ENCODE measurements around the gene ZNF280A. TPM values are rescaled to one million over a fixed set of nuclear protein-coding genes. Genes with fewer than 3 reads are reported as not detected.
A peak's percentile ranks its signal among the peaks of the same experiment; 100 is the strongest.
"Not testable (repeated sequence)": the region's sequence is repeated elsewhere in the genome, so short reads cannot be mapped to it uniquely, and the experiment has no call there.

ZNF280A gene
- total and polyA plus RNA-seq, 5 experiments from 2014 or later: not detected

DNA sequence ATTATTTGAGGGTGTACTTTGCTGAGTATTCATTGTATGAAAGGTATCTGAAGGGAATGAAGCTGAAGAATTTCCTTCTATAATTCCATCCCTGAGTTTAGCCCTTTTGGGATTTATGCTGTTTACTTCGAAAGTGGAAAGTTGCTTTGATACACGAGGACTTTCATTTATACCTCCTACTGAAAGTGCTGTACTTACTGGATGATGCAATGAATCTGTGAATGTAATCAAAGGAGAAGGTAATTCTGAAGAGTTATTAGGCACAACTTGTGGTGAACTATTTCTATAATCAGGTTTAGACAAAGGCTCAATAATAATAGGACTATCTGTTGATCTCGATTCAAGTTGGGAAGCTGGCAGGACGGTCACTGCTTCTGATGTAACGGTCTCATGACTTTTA, 31.3 kb downstream of the ZNF280A start:
- Mint-ChIP-seq H3K27ac (no peak overlapping the region), H3K4me1 (peaks cover 0 to 2% (median 0%) of the 10 kb centered on the region in 4 donors), H3K36me3 (peaks cover 5 to 67% (median 24%) of the 10 kb centered on the region in 3 donors), H3K27me3 (no peaks in the 10 kb centered on the region), H3K9me3 (no peaks in the 10 kb centered on the region), H3K4me3 (no peak overlapping the region)
- POLR2A ChIA-PET: interaction anchor here (0.5 to 0.6 kb wide), 2 partner anchors 14 to 41 kb away, joined by 3 to 4 read pairs; no protein-coding TSS in a partner anchor
- DNase-seq (no peak), ATAC-seq (no peak)

DNA sequence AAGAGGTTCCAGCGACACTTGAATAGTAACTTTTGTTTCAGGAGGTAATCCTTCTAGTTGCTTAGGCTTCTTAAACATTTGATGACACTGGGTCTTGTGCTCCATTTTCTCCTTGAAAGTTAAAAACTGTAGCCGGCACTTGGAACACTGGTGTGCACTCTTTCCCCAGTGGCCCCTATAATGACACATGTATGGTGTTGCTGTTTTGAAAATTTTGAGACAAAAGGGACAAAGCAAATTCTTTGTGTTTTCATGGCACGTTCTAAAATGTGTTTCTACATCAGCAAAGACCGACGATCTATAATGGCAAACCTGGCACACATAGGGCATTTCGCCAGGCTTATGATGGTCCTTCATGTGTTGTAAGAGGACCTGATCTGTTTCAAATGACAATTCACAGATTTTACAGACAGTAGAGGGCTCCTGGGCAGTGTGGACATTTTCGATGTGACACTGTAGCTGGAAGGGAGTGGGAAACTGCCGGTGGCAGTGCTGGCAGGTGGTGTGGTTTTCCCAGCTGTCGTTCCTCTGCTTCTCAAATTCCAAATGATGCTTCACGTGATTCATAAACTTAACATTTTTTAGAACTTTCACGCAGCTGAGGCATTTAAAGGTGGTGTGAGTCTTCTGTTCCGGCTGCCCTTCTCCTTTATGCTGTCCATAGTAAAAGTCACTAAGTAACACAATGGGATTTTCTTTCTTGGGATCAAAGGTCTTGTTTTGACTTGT, 32.0 kb downstream of the ZNF280A start:
- H3K27me3 Mint-ChIP-seq: no peaks in the 10 kb centered on the region
- no peak overlapping the region for H3K4me3 Mint-ChIP-seq
- H3K36me3 Mint-ChIP-seq: peaks cover 5 to 60% (median 18%) of the 10 kb centered on the region in 3 donors
- ATAC-seq: no peak
- H3K9me3 Mint-ChIP-seq: no peaks in the 10 kb centered on the region
- peaks cover 0 to 2% (median 0%) of the 10 kb centered on the region in 4 donors for H3K4me1 Mint-ChIP-seq
- no peak for DNase-seq
- H3K27ac Mint-ChIP-seq: peak overlapping the region in 2 of 10 donors; percentile 18 to 48
- POLR2A ChIA-PET: interaction anchor here (0.5 kb wide), 1 partner anchor 13 kb away, joined by 3 read pairs; no protein-coding TSS in a partner anchor

DNA sequence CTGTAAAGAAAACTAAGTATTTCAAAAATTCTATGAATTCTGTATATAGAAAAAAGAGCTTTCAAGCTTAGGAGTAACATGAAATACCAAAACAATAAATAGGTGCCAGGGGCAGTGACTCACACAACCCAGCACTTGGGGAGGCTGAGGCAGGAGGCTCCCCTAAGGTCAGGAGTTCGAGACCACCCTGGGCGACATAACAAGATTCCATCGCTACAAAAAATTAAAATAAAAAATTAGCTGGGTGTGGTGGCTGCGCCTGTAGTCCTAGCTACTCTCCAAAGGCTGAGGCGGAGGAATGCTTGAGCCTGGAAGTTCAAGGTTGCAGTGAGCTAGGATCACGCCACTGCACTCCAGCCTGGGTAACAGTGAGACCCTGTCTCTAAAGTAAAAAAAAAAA, 33.0 kb downstream of the ZNF280A start:
- H3K27me3 Mint-ChIP-seq: no peaks in the 10 kb centered on the region
- H3K9me3 Mint-ChIP-seq: no peaks in the 10 kb centered on the region
- POLR2A ChIA-PET: no interaction called here

DNA sequence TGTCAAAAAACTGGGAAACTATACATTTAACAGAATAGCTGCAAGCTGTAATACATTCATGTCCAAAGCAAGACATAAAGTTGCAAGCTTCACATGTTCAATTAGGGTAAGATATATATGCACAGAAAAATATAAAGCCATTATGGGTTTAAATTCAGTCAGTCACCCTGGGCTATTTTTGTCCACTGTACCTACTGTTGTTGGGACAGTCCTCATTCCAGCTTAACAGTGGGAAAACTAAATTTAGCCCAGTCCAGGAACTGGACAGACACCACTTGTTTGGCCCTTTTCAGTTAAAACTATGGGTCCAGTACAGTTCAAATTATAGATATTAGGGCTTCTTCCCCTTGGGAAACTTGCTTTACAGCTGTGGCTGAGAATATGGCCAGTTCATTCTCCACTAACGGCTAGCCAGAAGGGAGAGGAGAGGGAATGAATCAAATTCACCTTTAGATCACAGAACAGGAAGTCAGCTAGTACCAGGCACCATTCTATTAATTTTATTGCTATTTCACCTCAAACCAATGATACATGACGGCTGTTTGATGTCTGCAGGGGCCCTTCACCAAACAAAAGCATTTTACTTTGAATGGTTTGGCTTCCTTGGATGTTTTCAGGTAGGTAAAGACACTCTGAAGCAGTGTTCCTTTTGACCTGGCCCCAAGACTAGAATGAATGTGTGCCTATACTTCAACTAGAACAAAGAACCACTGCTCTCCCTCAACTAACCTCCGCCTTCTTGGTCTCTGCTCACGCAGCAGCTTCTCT, 33.8 kb downstream of the ZNF280A start:
- H3K4me1 Mint-ChIP-seq: peaks cover 0 to 2% (median 0%) of the 10 kb centered on the region in 4 donors
- no peaks in the 10 kb centered on the region for H3K9me3 Mint-ChIP-seq
- no peak overlapping the region for H3K4me3 Mint-ChIP-seq
- DNase-seq (no peak), ATAC-seq (no peak)
- peak overlapping the region in 1 of 10 donors; percentile 63 for H3K27ac Mint-ChIP-seq
- H3K36me3 Mint-ChIP-seq: peaks cover 5 to 49% (median 17%) of the 10 kb centered on the region in 3 donors
- POLR2A ChIA-PET: no interaction called here
- no peaks in the 10 kb centered on the region for H3K27me3 Mint-ChIP-seq

More for the DNA sequence above, 33.0 kb downstream of the ZNF280A start:
- no peak for DNase-seq
- H3K27ac Mint-ChIP-seq: no peak overlapping the region
- peaks cover 5 to 54% (median 17%) of the 10 kb centered on the region in 3 donors for H3K36me3 Mint-ChIP-seq
- H3K4me1 Mint-ChIP-seq: peaks cover 0 to 2% (median 0%) of the 10 kb centered on the region in 4 donors
- no peak for ATAC-seq
- H3K4me3 Mint-ChIP-seq: no peak overlapping the region

DNA sequence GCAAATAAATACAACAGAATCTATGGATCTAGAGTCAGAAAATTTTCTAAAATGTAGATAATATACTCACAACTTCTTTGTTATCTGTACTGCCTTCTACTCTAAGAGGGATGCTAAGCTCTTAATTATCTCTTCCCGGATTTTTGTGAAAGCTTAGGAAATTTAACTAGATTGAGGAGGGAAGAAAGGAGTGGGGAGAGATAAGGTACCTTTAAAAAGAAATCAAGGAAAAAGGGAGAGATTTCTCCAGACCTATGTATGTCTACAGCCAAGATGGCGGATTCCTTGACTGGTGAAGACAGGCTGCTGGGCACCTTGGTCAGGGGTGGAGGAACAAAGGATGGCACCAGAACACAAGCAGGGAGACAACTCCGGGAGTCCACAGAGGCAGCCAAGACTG, 34.5 kb downstream of the ZNF280A start:
- ATAC-seq (no peak), DNase-seq (no peak)
- H3K4me3 Mint-ChIP-seq: no peak overlapping the region
- POLR2A ChIA-PET: no interaction called here
- H3K36me3 Mint-ChIP-seq: peaks cover 5 to 41% (median 17%) of the 10 kb centered on the region in 3 donors
- no peaks in the 10 kb centered on the region for H3K27me3 Mint-ChIP-seq
- peaks cover 0 to 2% (median 0%) of the 10 kb centered on the region in 4 donors for H3K4me1 Mint-ChIP-seq
- no peaks in the 10 kb centered on the region for H3K9me3 Mint-ChIP-seq
- H3K27ac Mint-ChIP-seq: peak overlapping the region in 1 of 10 donors; percentile 63

DNA sequence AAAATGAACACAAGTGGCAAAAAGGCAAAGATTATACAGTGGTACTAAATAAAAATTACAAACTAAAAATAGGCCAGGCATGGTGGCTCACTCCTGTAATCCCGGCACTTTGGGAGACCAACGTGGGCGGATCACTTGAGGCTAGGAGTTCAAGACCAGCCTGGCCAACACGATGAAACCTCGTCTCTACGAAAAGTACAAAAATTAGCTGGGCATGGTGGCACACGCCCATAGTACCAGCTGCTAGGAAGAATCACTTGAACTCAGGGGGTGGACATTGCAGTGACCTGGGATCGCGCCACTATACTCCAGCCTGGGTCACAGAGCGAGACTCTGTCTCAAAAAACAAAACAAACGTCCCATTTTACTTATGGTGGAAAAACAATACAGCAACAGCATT, 36.0 kb downstream of the ZNF280A start:
- Mint-ChIP-seq H3K4me1 (peaks cover 0 to 2% (median 0%) of the 10 kb centered on the region in 4 donors), H3K9me3 (no peaks in the 10 kb centered on the region), H3K36me3 (peaks cover 5 to 35% (median 17%) of the 10 kb centered on the region in 3 donors), H3K27me3 (no peaks in the 10 kb centered on the region), H3K4me3 (no peak overlapping the region), H3K27ac (no peak overlapping the region)
- DNase-seq: no peak
- no peak for ATAC-seq
- POLR2A ChIA-PET: no interaction called here

DNA sequence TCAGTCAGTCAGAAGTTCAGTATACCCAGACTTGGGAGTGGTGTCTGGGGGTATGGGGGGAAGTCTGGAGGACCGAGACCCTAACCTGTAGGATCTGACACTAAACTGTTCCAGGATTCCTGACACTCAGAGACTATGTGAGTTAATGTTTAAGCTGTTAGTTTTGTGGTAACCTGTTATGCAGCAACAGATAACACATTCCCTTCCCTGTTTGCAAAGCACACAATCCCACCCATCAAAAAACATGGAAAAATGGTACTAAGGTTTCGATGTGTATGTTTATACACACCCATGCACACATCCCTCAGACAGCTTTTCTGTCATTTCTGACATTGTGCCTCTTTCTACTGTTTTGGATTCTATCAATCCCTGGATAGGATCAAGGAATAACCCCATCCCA, 39.1 kb downstream of the ZNF280A start:
- no peak for DNase-seq
- Mint-ChIP-seq H3K9me3 (no peaks in the 10 kb centered on the region), H3K36me3 (peaks cover 5 to 14% (median 7%) of the 10 kb centered on the region in 3 donors), H3K4me1 (peaks cover 0 to 2% (median 0%) of the 10 kb centered on the region in 4 donors), H3K27me3 (no peaks in the 10 kb centered on the region), H3K27ac (no peak overlapping the region), H3K4me3 (no peak overlapping the region)
- POLR2A ChIA-PET: no interaction called here
- no peak for ATAC-seq

DNA sequence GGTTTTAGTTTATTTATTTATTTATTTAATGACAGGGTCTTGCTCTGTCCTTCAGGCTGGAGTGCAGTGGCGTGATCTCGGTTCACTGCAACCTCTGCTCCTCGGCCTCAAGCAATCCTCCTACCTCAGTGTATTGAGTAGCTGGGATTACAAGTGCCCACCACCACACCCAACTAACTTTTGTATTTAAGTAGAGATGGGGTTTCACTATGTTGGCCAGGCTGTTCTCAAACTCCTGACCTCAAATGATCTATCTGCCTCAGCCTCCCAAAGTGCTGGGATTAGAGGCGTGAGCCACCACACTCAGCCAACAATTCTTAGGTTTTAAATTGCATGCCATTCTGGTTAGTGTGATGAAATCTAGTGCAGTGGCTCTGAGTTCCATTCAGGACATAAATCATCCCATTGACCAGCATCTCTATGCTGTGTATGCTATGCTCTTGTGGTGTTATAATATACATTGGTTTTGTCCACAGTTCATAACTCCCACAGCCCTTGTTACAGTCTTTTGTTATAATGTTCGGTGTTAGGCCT, 40.0 kb downstream of the ZNF280A start:
- Mint-ChIP-seq H3K4me3 (no peak overlapping the region), H3K36me3 (peaks cover 0 to 6% (median 5%) of the 10 kb centered on the region in 3 donors), H3K9me3 (no peaks in the 10 kb centered on the region), H3K27me3 (no peaks in the 10 kb centered on the region), H3K27ac (no peak overlapping the region), H3K4me1 (no peaks in the 10 kb centered on the region)
- POLR2A ChIA-PET: no interaction called here
- ATAC-seq: no peak
- DNase-seq: no peak

DNA sequence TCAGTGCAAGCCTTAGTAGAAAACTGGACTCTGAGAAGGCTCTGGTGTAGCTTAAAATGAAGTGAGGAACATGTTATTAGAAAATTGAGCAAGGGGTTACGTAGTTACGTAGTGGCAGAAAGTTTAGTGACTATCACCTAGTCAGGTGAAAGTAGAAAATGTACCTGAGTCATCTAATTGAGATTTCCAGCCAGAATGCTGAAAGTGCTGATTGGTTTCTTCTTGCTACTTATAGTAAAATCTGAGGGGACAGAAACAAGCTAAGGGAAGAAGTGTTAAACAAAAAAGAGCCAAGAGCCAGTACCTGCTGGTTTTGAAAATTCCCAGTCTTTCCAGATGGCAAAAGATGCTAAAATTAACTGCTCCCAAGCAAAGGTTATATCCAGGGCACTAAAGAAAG, 41.0 kb downstream of the ZNF280A start:
- POLR2A ChIA-PET: no interaction called here
- H3K27ac Mint-ChIP-seq: no peak overlapping the region
- H3K4me1 Mint-ChIP-seq: no peaks in the 10 kb centered on the region
- no peak overlapping the region for H3K4me3 Mint-ChIP-seq
- ATAC-seq (no peak), DNase-seq (no peak)
- H3K9me3 Mint-ChIP-seq: no peaks in the 10 kb centered on the region
- no peaks in the 10 kb centered on the region for H3K36me3 Mint-ChIP-seq
- H3K27me3 Mint-ChIP-seq: no peaks in the 10 kb centered on the region

DNA sequence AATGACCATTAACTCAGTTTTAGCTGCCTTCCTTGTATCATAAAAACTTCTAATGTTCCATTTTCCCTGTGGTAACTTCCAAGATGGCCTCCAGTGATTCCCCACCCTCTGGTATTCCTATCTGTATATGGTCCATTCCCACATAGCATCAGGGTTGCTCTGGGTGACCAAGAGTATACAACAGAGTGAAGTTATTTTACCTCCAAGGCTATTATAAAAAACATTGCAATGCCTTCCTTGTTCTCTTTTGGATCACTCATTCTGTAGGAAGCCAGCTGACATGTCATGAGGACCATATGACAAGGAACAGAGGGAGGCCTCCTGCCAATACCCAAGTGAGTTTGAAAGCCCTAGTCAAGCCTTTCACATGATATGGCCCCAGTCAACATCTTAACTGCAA, 41.6 kb downstream of the ZNF280A start:
- Mint-ChIP-seq H3K27ac (no peak overlapping the region), H3K9me3 (no peaks in the 10 kb centered on the region), H3K27me3 (no peaks in the 10 kb centered on the region), H3K4me1 (no peaks in the 10 kb centered on the region), H3K4me3 (no peak overlapping the region), H3K36me3 (no peaks in the 10 kb centered on the region)
- POLR2A ChIA-PET: no interaction called here
- ATAC-seq: no peak
- DNase-seq: no peak

DNA sequence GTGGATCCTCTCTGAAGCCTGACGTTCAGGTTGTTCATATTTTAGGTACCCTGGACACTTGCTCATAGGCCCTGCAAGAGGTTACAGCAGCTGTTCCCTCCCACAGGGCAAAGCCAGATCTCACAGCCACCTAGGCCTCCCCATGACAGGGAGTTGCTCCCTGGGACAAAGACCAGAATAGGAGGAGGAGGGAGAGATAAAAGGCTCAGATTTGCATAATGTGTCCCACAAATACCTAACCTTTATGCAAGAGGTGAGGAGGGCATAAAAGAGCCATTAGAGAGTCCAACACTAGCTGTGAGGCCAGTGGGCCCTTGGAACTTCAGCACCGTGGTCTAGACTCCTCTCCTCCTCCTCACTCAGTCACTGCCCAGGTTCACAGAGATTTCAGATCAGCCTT, 45.3 kb downstream of the ZNF280A start:
- Mint-ChIP-seq H3K27me3 (peaks cover 0 to 10% (median 2%) of the 10 kb centered on the region in 5 donors), H3K27ac (no peak overlapping the region), H3K4me1 (no peaks in the 10 kb centered on the region), H3K4me3 (no peak overlapping the region), H3K9me3 (peaks cover 0 to 9% (median 4%) of the 10 kb centered on the region in 9 donors), H3K36me3 (peaks cover 0 to 3% (median 0%) of the 10 kb centered on the region in 3 donors)
- DNase-seq (no peak), ATAC-seq (no peak)
- POLR2A ChIA-PET: interaction anchor here (0.6 kb wide), 1 partner anchor 14 kb away, joined by 3 read pairs; no protein-coding TSS in a partner anchor

DNA sequence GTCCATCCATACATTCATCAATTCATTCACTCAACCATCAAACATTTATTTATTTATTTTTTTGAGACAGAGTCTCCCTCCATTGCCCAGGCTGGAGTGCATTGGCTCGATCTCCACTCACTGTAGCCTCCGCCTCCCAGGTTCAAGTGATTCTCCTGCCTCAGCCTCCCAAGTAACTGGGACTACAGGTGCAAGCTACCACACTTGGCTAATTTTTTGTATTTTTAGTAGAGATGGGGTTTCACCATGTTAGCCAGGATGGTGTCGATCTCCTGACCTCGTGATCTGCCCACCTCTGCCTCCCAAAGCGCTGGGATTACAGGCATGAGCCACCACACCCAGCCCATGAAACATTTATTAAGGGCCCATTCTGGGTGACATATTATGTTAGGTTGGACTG, 49.0 kb downstream of the ZNF280A start:
- Mint-ChIP-seq H3K27me3 (peaks cover 0 to 19% (median 6%) of the 10 kb centered on the region in 5 donors), H3K36me3 (peaks cover 0 to 17% (median 3%) of the 10 kb centered on the region in 3 donors), H3K9me3 (peaks cover 0 to 40% (median 17%) of the 10 kb centered on the region in 9 donors)
- H3K4me3 Mint-ChIP-seq, DNase-seq, POLR2A ChIA-PET, H3K27ac Mint-ChIP-seq, ATAC-seq, H3K4me1 Mint-ChIP-seq: not testable (repeated sequence)

DNA sequence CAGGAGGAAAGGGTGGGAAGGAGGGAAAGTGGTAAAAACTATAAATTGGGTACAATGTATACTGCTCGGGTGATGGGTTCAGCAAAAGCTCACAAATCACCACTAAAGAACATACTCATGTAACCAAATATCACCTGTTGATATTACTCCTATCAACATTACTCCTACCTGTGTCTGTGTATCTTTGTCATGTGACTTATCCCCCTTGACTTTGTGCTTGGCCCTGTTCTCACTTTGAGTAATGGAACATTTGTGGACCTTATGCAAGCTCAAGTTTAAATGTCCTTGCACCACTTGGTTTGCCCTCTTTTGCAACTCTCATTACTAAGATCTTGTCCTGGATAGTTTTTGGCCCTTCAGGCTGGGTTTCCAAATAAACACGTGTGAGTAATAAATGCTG, 50.5 kb downstream of the ZNF280A start:
- Mint-ChIP-seq H3K36me3 (peaks cover 0 to 17% (median 3%) of the 10 kb centered on the region in 3 donors), H3K4me3 (no peak overlapping the region), H3K27me3 (peaks cover 6 to 34% (median 12%) of the 10 kb centered on the region in 5 donors), H3K27ac (no peak overlapping the region), H3K9me3 (peaks cover 0 to 40% (median 17%) of the 10 kb centered on the region in 9 donors), H3K4me1 (no peaks in the 10 kb centered on the region)
- no peak for DNase-seq
- no peak for ATAC-seq
- POLR2A ChIA-PET: no interaction called here
